GM19395 (cell line): ENCODE data around the gene ZNF74.
"Not testable (repeated sequence)": the region's sequence is repeated elsewhere in the genome, so short reads cannot be mapped to it uniquely, and the experiment has no call there.

ENCODE experiments used
- ATAC-seq: cut with Tn5 transposase; IDR thresholded peaks from one replicate; pipeline ENCODE4 v1.9.1; 2021; ENCODE audit warnings: mild to moderate bottlenecking, moderate library complexity; ENCODE audit not compliant: unreplicated experiment

The ZNF74 gene

DNA sequence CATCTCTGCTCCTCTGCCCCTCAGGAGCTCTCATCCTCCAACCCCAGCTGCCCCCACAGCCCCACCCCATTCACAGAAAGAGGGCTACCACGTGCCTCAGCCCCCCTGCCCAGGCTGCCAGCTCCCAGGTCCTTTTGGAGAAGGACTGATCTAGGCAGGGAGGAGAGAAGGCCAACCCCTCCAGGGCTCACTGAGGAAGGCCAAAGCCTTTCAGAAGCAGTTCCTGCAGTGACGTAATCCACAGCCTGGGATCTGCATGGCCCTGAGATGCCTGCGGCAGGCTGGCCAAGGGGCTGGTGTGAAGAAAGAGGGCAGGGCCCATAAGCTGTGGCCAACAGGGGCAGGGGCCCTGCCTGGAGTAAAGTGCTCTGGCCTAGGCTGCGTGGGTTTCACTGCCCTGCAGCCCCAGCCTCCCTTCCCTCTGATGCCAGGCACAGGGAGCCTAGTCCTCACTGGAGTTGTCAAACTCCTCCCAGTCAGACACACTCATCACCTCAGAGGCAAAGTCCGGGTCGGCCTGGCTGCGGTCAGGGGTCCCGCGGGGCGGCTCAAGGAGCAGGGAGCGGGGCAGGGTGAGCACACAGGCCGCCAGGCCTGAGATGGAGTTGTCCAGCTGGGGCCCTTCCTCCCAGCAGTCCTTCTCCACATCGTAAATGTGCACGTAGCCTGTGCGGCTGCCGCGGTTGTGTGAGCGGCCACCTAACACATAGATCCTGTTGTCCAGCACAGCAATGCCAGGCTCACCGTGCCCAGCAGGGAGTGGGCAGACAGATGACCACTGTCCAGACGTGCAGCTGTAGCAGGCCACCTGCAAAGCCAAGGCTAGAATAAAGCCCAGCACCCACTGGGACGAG, 47.9 kb downstream of the ZNF74 start:
- no peak for ATAC-seq

GRCh38 chr22:20442485-20443284, 48.7 kb downstream of the ZNF74 start:
- ATAC-seq: no peak

GRCh38 chr22:20444325-20444724, 50.4 kb downstream of the ZNF74 start:
- no peak for ATAC-seq

GRCh38 chr22:20446383-20446970, 52.5 kb downstream of the ZNF74 start:
- no peak for ATAC-seq

- ATAC-seq: no peak
Observed at GRCh38 chr22:20448630-20449029, 54.7 kb downstream of the ZNF74 start.

DNA sequence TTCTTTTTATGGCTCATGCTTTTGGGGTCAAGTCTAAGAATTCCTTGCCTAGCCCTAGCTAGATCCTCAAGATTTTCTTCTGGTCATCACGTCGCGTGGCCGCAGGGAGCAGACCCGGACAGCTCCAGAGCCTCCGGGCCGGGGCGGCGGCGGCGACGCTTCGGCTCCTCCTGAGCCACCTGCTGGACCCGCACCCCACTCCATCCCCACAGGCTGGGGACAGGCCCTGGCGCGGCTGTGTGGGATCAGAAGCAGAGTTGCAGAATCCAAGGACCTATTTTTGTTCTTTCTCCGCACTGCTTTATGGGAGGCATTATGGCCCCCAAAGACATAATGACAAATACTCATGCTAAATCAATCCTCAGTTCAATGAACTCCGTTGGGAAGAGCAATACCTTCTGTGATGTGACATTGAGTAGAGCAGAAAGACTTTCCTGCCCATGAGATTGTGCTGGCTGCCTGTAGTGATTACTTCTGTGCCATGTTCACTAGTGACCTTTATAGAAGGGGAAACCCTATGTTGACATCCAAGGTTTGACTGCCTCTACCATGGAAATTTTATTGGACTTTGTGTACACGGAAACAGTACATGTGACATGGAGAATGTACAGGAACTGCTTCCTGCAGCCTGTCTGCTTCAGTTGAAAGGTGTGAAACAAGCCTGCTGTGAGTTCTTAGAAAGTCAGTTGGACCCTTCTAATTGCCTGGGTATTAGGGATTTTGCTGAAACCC, 56.0 kb downstream of the ZNF74 start:
- ATAC-seq: no peak

DNA sequence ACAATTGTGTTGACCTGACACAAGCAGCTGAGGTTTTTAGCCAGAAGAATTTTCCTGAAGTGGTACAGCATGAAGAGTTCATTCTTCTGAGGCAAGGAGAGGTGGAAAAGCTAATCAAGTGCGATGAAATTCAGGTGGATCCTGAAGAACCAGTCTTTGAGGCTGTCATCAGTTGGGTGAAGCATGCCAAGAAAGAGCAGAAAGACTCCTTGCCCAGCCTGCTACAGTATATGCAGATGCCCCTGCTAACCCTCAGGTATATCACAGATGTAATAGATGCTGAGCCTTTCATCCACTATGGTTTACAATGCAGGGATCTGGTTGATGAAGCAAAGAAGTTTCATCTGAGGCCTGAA, 56.6 kb downstream of the ZNF74 start:
- no peak for ATAC-seq

GRCh38 chr22:20451129-20451778, 57.3 kb downstream of the ZNF74 start:
- ATAC-seq: not testable (repeated sequence)

GRCh38 chr22:20451920-20452319, 58.0 kb downstream of the ZNF74 start:
- no peak for ATAC-seq

DNA sequence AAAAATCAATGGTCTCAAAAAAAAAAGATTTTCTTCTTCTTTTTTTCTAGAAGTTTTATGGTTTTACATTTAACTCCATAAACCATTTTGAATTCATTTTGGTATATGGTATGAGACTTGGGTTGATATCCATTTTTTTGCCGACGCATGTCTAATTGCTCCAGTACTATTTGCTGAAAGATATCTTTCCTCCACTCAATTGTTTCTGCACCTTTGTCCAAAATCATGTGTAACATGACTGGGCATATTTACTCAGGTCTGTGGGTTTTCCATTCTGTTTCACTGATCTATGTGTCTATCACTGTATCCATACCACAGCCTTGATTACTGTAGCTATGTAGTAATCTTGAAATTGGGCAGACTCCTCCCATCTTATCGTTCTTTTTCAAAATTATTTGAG, 59.3 kb downstream of the ZNF74 start:
- no peak for ATAC-seq

GRCh38 chr22:20455709-20456063, 61.7 kb downstream of the ZNF74 start:
- ATAC-seq: no peak

DNA sequence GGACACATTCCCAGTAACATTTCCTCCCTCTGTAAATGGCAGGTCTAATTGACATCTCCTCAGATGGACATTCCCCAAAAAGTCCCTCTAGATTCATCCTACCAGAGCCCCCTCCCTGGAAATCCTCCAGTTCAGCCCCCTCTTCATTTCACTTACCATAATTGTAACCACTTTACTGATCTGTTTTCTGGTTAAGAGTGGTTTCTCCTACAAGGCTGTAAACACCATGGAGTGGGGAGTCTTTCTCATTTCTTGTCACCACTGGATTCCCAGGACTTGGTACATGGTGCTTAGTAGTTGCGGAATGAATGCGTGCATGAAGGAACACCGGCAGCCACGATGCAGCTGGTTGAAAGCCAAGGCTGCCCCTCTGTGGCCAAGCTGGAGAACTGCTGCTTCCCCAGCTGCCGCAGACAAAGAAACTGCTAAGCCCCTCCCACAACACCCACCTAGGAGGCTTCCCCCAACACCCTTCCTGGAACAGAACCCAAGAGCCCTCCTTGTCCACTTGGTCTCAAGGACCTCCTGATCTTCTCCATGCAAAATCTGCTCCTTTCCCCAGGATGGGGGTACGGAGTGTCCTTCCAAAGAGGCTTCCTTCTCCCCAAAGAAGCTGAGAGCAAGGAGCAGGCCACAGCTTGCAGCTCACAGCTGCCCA, 62.2 kb downstream of the ZNF74 start:
- no peak for ATAC-seq

DNA sequence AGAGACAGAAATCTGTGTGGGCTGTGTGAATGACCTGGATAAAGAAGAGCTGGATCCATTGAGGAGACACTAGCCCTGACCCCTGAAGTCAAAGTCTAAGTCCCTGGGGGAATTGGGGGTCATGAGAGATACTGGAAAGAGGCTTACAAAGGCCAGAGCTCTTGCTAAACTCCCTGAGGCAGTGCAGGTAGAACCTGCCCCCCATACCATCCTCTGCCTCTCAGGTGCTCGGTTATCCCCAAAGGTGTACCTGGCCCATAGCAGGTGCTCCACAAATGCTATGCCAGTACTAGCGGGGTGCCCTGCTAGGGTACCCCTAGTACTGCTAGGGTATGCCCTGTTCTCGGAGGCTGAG, 62.7 kb downstream of the ZNF74 start:
- no peak for ATAC-seq

DNA sequence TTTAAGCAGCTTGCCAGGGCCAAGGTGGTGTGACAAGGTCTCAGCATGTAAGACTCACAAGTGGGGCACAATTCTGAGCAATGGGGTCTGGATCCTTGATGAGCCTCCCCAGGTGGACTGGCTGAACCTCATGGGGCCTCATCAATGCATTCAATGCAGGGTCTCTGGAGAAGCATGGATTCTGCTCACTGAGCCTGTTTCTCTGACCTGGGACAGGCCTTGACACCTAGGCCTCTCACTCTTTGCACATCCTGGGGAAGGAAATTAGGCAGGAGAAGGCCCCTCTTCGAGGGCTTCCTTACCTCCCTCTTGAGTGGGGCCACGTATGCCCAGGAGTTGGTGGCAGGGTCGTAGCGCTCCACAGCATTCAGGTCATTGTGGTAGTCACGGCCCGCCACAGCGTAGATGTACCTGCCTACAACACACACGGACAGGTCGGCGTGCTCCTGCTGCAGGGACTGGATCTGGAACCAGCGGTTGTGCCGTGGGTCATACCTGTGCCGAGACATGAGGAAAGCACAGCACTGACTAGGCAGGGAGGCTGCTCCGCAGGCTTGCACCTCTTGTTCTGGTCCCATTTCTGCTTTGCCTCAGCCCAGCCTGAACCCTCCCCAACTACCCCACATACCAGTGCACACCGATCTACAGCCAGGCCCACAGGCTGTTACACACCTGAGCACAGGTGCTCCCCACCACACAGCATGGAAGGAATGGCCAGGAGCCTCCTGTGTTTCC, 63.7 kb downstream of the ZNF74 start:
- ATAC-seq: no peak
